BLaER1 treated with 17β-estradiol and CSF1 and Interleukin-3, amounts not matched to agents 10 nM and 100 nM (cell line): ENCODE data around the gene SLC25A21.
"Not testable (repeated sequence)": the region's sequence is repeated elsewhere in the genome, so short reads cannot be mapped to it uniquely, and the experiment has no call there.

ENCODE experiments used
- H3K27ac ChIP-seq, 11 experiments: shearing (Covaris generic); formaldehyde crosslinking; 2 replicates each; pipeline ENCODE4 v1.8.1; 2022
- H3K27me3 ChIP-seq, 11 experiments: shearing (Covaris generic); formaldehyde crosslinking; 2 replicates each; pipeline ENCODE4 v1.8.1; 2022
- H3K36me3 ChIP-seq, 11 experiments: shearing (Covaris generic); formaldehyde crosslinking; 2 replicates each; pipeline ENCODE4 v1.8.1; 2022
- H3K4me1 ChIP-seq, 10 experiments: shearing (Covaris generic); formaldehyde crosslinking; 2 replicates each; pipeline ENCODE4 v1.8.1; 2022
- H3K4me2 ChIP-seq, 11 experiments: shearing (Covaris generic); formaldehyde crosslinking; 2 replicates each; pipeline ENCODE4 v1.8.1; 2022
- H3K4me3 ChIP-seq, 10 experiments: shearing (Covaris generic); formaldehyde crosslinking; 2 replicates each; pipeline ENCODE4 v1.8.1; 2022
- H3K9ac ChIP-seq, 11 experiments: shearing (Covaris generic); formaldehyde crosslinking; 2 replicates each; pipeline ENCODE4 v1.8.1; 2022
- H3K9me3 ChIP-seq, 11 experiments: shearing (Covaris generic); formaldehyde crosslinking; replicated peaks in 1 of 11; 2 replicates each; pipeline ENCODE4 v1.8.1; 2022
- H4K20me1 ChIP-seq, 11 experiments: shearing (Covaris generic); formaldehyde crosslinking; 2 replicates each; pipeline ENCODE4 v1.8.1; 2022
- Cebpa-rat ChIP-seq, 11 experiments: shearing (Covaris generic); IDR thresholded peaks; 2 replicates each; pipeline ENCODE4 v1.8.1; 2022

The SLC25A21 gene

DNA sequence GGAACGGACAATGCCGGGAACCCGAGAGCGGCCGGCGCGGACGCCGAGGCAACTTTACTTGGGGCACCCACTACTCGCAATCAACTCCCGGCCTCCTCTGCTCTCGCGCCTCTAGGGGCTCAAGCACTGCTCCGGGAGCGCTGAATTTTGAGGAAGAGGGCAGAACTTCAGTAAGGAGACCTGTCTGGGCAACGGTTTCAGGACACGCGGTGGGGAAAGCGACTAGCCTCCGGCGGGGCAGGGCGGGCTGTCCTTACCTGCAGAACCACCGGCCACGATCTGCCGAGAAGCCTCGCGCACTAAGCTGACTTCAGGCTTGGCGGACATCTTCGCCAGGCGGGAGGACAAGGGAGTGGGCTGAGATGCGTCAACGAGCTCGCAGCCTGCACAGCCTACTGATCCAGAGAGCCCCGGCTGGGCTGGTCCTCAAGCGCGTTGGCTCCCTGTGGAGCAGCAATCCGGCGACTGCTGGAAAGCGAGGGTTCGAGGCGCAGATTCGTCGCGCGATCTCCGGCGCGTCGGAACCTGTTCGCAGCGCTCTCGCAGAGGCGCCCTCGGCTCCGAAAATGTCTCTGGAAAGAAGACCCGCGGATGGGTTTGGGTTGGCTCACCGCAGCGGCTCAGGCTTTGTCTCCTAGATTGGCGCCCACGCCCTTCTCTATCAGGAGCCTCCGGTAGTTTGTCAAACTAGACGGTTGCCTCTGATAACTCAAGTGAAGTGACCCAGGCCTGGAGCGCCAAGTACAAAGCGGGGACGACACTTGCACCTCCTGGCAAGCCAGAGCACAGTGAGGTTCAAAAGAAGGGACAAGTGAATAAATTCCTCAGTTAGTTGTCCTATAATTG, at the start of gene SLC25A21:
Gene SLC25A21, minus strand, starts transcription at position 583 of the 846 bp plus-strand sequence.
- H3K4me3 ChIP-seq: no peak within 1 kb of the TSS

GRCh38 chr14:37221073-37221472, 48.7 kb upstream of the SLC25A21 start:
- Histone ChIP-seq H3K4me2 (no peak overlapping the region), H3K27me3 (no peaks in the 10 kb centered on the region), H3K27ac (no peak overlapping the region), H4K20me1 (no peaks in the 10 kb centered on the region), H3K4me1 (peaks cover 0 to 14% (median 8%) of the 10 kb centered on the region in 10 experiments; a peak in 9 of 20 replicates), H3K9me3 (peaks cover 22 to 35% (median 31%) of the 10 kb centered on the region in 11 experiments), H3K4me3 (no peak overlapping the region), H3K36me3 (no peaks in the 10 kb centered on the region), H3K9ac (no peak overlapping the region)
- TF ChIP-seq Cebpa-rat (IDR thresholded peaks at IDR 0.05): no peak

More for the DNA sequence above, at the start of gene SLC25A21:
- Histone ChIP-seq H3K4me2 (no peak within 1 kb of the TSS), H4K20me1 (no peaks in the 10 kb centered on the region), H3K9ac (no peak within 1 kb of the TSS), H3K4me1 (no peaks in the 10 kb centered on the region), H3K27ac (no peak within 1 kb of the TSS), H3K27me3 (no peaks in the 10 kb centered on the region), H3K36me3 (no peaks in the 10 kb centered on the region), H3K9me3 (peaks cover 9 to 13% (median 10%) of the 10 kb centered on the region in 11 experiments; a peak in 20 of 22 replicates)
- TF ChIP-seq Cebpa-rat (IDR thresholded peaks at IDR 0.05): no peak

GRCh38 chr14:37215345-37215744, 42.9 kb upstream of the SLC25A21 start:
- H3K4me3 ChIP-seq: no peak overlapping the region
- no peak overlapping the region for H3K9ac ChIP-seq
- H3K27me3 ChIP-seq: no peaks in the 10 kb centered on the region
- H4K20me1 ChIP-seq: no peaks in the 10 kb centered on the region
- peaks cover 0 to 14% (median 8%) of the 10 kb centered on the region in 10 experiments; a peak in 9 of 20 replicates for H3K4me1 ChIP-seq
- TF ChIP-seq Cebpa-rat (IDR thresholded peaks at IDR 0.05): no peak
- no peak overlapping the region for H3K4me2 ChIP-seq
- H3K9me3 ChIP-seq: peaks cover 0 to 11% (median 4%) of the 10 kb centered on the region in 11 experiments; a peak in 6 of 22 replicates
- H3K36me3 ChIP-seq: no peaks in the 10 kb centered on the region
- H3K27ac ChIP-seq: no peak overlapping the region

- Histone ChIP-seq H3K9ac (no peak overlapping the region), H3K27me3 (no peaks in the 10 kb centered on the region), H3K4me3 (no peak overlapping the region), H3K36me3 (no peaks in the 10 kb centered on the region), H3K4me2 (no peak overlapping the region), H3K9me3 (peaks cover 0 to 11% (median 4%) of the 10 kb centered on the region in 11 experiments; a peak in 6 of 22 replicates), H3K4me1 (no peaks in the 10 kb centered on the region), H3K27ac (no peak overlapping the region), H4K20me1 (no peaks in the 10 kb centered on the region)
- no peak for TF ChIP-seq Cebpa-rat (IDR thresholded peaks at IDR 0.05)
These were observed 40.6 kb upstream of the SLC25A21 start for GRCh38 chr14:37213016-37213415.

- no peak for TF ChIP-seq Cebpa-rat (IDR thresholded peaks at IDR 0.05)
These were observed 38.0 kb upstream of the SLC25A21 start for GRCh38 chr14:37210448-37210847.

GRCh38 chr14:37209617-37210016, 37.2 kb upstream of the SLC25A21 start:
- peaks cover 23 to 34% (median 27%) of the 10 kb centered on the region in 11 experiments for H3K9me3 ChIP-seq
- H3K9ac ChIP-seq, H3K4me2 ChIP-seq, H3K27me3 ChIP-seq, H3K4me3 ChIP-seq, H3K36me3 ChIP-seq, H3K27ac ChIP-seq, H3K4me1 ChIP-seq, H4K20me1 ChIP-seq: not testable (repeated sequence)

More at GRCh38 chr14:37210448-37210847, 38.0 kb upstream of the SLC25A21 start:
- no peak overlapping the region for H3K9ac ChIP-seq
- H3K27ac ChIP-seq: no peak overlapping the region
- no peak overlapping the region for H3K4me2 ChIP-seq
- H3K4me3 ChIP-seq: no peak overlapping the region
- no peaks in the 10 kb centered on the region for H3K27me3 ChIP-seq
- no peaks in the 10 kb centered on the region for H3K4me1 ChIP-seq
- H3K36me3 ChIP-seq: peaks cover 0 to 5% (median 0%) of the 10 kb centered on the region in 11 experiments; a peak in 4 of 22 replicates
- H3K9me3 ChIP-seq: peaks cover 19 to 34% (median 26%) of the 10 kb centered on the region in 11 experiments
- H4K20me1 ChIP-seq: no peaks in the 10 kb centered on the region

DNA sequence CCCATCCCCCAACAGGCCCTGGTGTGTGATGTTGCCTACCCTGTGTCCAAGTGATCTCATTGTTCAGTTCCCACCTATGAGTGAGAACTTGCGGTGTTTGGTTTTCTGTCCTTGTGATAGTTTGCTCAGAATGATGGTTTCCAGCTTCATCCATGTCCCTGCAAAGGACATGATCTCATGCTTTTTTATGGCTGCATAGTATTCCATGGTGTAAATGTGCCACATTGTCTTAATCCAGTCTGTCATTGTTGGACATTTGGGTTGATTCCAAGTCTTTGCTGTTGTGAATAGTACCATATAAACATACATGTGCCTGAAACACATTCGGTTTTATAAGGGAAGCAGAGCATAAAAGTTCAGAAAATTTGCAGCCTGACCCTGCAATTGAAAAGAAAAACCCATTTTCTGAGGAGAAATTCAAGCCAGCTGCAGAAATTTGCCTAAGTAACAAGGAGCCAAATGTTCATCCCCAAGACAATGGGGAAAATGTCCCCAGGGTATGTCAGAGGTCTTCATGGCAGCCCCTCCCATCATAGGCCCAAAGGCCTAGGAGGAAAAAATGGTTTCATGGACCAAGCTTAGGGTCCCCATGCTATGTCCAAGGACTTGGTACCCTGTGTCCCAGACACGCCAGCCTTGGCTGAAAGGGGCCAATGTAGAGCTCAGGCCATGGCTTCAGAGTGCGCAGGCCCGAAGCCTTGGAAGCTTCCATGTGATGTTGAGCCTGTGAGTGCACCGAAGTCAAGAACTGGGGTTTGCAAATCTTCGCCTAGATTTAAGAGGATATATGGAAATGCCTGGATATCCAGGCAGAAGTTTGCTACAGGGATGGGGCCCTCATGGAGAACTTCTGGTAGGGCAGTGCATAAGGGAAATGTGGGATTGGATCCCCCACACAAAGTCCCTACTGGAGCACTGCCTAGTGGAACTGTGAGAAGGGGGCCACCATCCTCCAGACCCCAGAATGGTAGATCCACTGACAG, 33.5 kb upstream of the SLC25A21 start:
- peaks cover 23 to 34% (median 26%) of the 10 kb centered on the region in 11 experiments for H3K9me3 ChIP-seq
- H3K4me1 ChIP-seq, H3K27ac ChIP-seq, H3K9ac ChIP-seq, H3K36me3 ChIP-seq, H4K20me1 ChIP-seq, H3K4me2 ChIP-seq, H3K27me3 ChIP-seq: not testable (repeated sequence)
- peak overlapping the region in 2 of 10 experiments; percentile 3 to 12; a peak in 3 of 20 replicates for H3K4me3 ChIP-seq

GRCh38 chr14:37203423-37203822, 31.0 kb upstream of the SLC25A21 start:
- Histone ChIP-seq H3K4me1 (0 out of 20 replicates have a peak, but pooled peaks cover 0 to 5% (median 0%) of the 10 kb centered on the region in 10 experiments), H3K36me3 (peaks cover 0 to 5% (median 0%) of the 10 kb centered on the region in 11 experiments; a peak in 4 of 22 replicates), H3K4me3 (no peak overlapping the region), H3K27me3 (no peaks in the 10 kb centered on the region), H3K9me3 (peaks cover 23 to 34% (median 26%) of the 10 kb centered on the region in 11 experiments), H3K4me2 (no peak overlapping the region), H4K20me1 (no peaks in the 10 kb centered on the region), H3K9ac (no peak overlapping the region), H3K27ac (no peak overlapping the region)
- TF ChIP-seq Cebpa-rat (IDR thresholded peaks at IDR 0.05): no peak

GRCh38 chr14:37202812-37203211, 30.4 kb upstream of the SLC25A21 start:
- no peak overlapping the region for H3K9ac ChIP-seq
- H3K4me2 ChIP-seq: no peak overlapping the region
- peaks cover 0 to 5% (median 0%) of the 10 kb centered on the region in 11 experiments; a peak in 4 of 22 replicates for H3K36me3 ChIP-seq
- no peaks in the 10 kb centered on the region for H4K20me1 ChIP-seq
- H3K9me3 ChIP-seq: peaks cover 25 to 35% (median 30%) of the 10 kb centered on the region in 11 experiments
- no peak overlapping the region for H3K27ac ChIP-seq
- H3K27me3 ChIP-seq: no peaks in the 10 kb centered on the region
- no peak for TF ChIP-seq Cebpa-rat (IDR thresholded peaks at IDR 0.05)
- H3K4me3 ChIP-seq: no peak overlapping the region
- H3K4me1 ChIP-seq: 0 out of 20 replicates have a peak, but pooled peaks cover 0 to 5% (median 0%) of the 10 kb centered on the region in 10 experiments
